ENCODE results near the gene GDF11. TPM values are rescaled to one million over a fixed set of nuclear protein-coding genes. Genes with fewer than 3 reads are reported as not detected.

The GDF11 gene
- total RNA-seq, 1 experiment from 2014 or later: 17.3 TPM

DNA sequence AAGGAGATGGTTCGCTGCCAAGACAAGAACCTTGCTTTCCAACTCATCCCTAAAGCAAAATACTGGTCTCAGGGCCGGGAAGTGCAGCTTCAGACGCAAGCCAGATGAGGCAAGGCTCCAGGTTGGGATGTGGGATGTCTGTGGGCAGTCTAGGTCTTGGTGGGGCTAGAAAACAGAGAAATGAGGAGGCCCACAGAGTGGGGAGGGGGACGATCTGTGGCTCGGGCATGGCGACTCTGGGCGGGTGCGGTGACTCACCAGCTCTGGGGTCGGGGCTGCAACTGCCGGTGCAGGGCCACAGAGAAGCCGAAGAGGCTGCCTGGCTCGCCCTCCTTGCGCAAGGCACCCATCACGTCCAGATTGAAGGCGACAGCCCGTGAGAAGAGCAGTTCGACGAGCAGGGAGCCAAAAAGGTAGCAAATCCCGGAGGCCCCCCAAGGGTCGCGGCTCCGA is 35.7 kb upstream of the GDF11 start:
- DNase-seq (ENCODE audit: low read depth): peak; percentile 52

- peak; percentile 83 for DNase-seq (ENCODE audit: low read depth)
Observed at GRCh38 chr12:55707841-55708694, 34.9 kb upstream of the GDF11 start, which contains the start of gene ITGA7. TSS of gene ITGA7 (minus strand) at chr12:55707904. CDS start at chr12:55707682, 222 bp downstream.

DNA sequence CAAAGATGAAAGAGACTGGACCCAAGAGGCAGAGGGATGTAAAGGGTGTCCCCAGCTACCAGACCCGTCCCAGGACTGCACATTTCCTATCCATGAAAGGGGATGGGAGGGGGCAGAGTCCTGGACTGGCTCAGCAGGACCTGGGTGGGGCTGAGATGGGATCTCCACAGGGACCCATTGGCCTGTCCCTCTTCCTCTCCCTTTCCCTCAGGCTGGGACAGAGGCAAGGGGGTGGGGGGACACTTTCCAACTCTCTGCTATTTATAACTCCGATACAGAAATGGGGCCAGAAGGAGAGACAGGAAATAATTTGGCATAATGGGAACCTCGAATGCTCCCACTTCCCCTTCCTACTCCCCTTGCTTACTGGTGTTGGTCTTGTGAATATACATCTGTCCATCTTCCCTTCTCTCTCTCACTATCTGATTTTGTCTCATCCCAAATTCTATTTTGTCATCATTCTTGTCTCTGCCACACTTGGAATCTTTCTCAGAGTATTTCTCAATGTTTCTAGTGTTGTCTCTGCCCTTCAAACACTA is 34.2 kb upstream of the GDF11 start:
- DNase-seq (ENCODE audit: low read depth): no peak

- DNase-seq (ENCODE audit: low read depth): no peak
Observed at GRCh38 chr12:55711786-55712553, 31.0 kb upstream of the GDF11 start.

- no peak for DNase-seq (ENCODE audit: low read depth)
Observed at GRCh38 chr12:55712700-55713415, 30.1 kb upstream of the GDF11 start.

DNA sequence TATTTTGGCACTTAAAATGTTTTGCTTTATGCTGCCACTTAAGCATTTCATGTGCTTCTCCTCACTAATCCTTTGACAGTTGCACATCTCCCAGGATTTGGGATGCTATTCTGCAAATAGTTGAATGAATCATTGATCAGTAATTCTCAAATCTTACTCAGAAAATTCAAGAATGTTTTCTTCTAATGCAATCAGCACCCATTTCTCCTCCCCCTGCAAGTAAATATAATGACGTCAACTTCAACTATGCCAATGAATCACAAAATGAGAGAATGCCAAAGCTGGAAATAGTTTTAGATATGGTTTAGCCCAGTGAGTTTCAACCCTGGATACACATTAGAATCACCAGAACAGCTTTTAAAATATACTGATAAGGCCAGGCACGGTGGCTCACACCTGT is 29.2 kb upstream of the GDF11 start:
- peak; percentile 86 for DNase-seq (ENCODE audit: low read depth)

GRCh38 chr12:55715169-55715764 is 27.7 kb upstream of the GDF11 start:
- no peak for DNase-seq (ENCODE audit: low read depth)

- peak; percentile 93 for DNase-seq (ENCODE audit: low read depth)
Observed at GRCh38 chr12:55715833-55716581, 26.9 kb upstream of the GDF11 start, which contains the start of gene BLOC1S1. TSS of gene BLOC1S1 (plus strand) at chr12:55716046. CDS start at chr12:55716052, 6 bp downstream.

GRCh38 chr12:55716582-55716957 is 26.4 kb upstream of the GDF11 start:
- DNase-seq (ENCODE audit: low read depth): no peak

GRCh38 chr12:55717011-55718007 is 25.6 kb upstream of the GDF11 start:
- peak; percentile 99 for DNase-seq (ENCODE audit: low read depth)

DNA sequence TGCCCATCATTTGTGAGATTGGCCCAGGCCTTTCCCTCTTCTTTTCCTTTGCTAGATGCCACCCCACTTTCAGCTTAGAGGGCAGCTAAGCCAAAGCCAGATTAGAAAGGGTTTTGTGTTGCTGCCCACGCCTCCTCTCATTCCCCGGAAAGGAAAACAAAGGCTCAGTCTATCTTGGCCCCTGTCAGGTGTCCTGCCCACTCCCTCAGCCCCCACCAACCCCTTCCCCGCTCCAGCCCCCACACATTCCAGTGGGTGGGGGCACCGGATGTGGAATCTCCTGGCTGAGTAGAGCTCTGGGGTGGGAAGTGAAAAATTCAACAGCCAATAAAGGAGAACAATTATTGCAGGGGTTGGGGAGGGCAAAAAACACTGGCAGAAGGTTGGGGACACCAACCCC is 24.9 kb upstream of the GDF11 start:
- peak; percentile 85 for DNase-seq (ENCODE audit: low read depth)

- DNase-seq (ENCODE audit: low read depth): peak; percentile 82
Observed at GRCh38 chr12:55718624-55719275, 24.2 kb upstream of the GDF11 start.

DNA sequence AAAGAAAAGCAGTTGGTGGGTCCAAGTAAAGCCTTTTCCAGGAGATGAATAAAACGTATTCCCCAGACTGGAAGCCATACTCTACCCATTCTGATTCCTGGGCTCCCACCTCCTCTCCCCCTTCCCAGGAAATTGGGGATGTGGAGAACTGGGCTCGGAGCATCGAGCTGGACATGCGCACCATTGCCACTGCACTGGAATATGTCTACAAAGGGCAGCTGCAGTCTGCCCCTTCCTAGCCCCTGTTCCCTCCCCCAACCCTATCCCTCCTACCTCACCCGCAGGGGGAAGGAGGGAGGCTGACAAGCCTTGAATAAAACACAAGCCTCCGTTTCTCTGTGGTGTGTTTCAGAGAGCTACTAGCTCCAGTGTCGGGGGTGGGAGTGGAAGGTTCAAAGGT is 23.6 kb upstream of the GDF11 start:
- DNase-seq (ENCODE audit: low read depth): no peak

DNA sequence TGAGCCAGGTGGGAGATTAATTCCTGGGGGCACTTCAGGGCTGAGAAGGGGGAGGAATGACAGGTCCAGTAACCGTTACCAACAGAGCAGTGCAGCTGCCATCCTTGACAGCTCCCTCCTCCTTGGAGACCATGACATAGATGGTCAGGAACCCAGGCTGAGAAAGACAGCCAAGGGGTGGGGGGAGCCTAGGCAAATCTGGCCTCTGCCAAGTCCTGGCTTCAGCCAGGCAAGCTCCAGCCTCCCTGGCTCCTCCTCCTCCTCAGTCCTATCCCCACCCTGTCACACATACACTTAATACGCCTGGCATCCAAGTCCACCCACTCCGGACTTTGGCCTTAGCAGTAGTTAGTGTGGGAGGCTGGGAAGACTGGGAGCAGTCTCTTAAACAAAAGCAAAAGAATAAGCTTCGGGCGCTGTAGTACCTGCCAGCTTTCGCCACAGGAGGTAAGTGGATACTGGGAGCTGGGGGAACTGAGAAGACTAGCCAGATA is 22.8 kb upstream of the GDF11 start, which contains the start of gene RDH5:
TSS of gene RDH5 (plus strand) at position 323 of the 494 bp plus-strand sequence. CDS start 792 bp downstream, outside the sequence.
- peak; percentile 98 for DNase-seq (ENCODE audit: low read depth)

GRCh38 chr12:55720894-55721444 is 22.0 kb upstream of the GDF11 start:
- DNase-seq (ENCODE audit: low read depth): peak; percentile 99

- no peak for DNase-seq (ENCODE audit: low read depth)
Observed at GRCh38 chr12:55721601-55722213, 21.2 kb upstream of the GDF11 start.

- DNase-seq (ENCODE audit: low read depth): peak; percentile 42
Observed at GRCh38 chr12:55722948-55723347, 20.0 kb upstream of the GDF11 start.
